Measurements from ENCODE around the gene ATF1. TPM values are rescaled to one million over a fixed set of nuclear protein-coding genes. Genes with fewer than 3 reads are reported as not detected.

The ATF1 gene
- total and polyA plus RNA-seq, 2 of the 8 experiments (the other 6 are each of a cell fraction or from before 2014, with no cell fraction given), result 23.2 to 41.8 TPM

GRCh38 chr12:50799908-50800307 is 36.0 kb downstream of the ATF1 start (continued):
- TF ChIP-seq CHD7 (IDR thresholded peaks at IDR 0.05; ENCODE audit: insufficient replicate concordance, low read length) (no peak), RFX5 (IDR thresholded peaks at IDR 0.05; ENCODE audit: borderline replicate concordance, low read depth, low read length) (no peak), ATF3 (IDR thresholded peaks at IDR 0.05; ENCODE audit: insufficient read depth, low read depth, low read length) (no peak), PHF8 (conservative IDR thresholded peaks at IDR 0.05; ENCODE audit: low read depth, low read length) (no peak), BRCA1 (IDR thresholded peaks at IDR 0.05; ENCODE audit: low read depth, low read length) (no peak)
